Nucleus accumbens (tissue), 56 donors: ENCODE data around the gene ABCA6.
"Not testable (repeated sequence)": the region's sequence is repeated elsewhere in the genome, so short reads cannot be mapped to it uniquely, and the experiment has no call there.

Experiments
- DNase-seq, 56 donors: peaks; one replicate each; lab custom pipeline; 2025; lab: John Stamatoyannopoulos, UW

The ABCA6 gene, protein sequence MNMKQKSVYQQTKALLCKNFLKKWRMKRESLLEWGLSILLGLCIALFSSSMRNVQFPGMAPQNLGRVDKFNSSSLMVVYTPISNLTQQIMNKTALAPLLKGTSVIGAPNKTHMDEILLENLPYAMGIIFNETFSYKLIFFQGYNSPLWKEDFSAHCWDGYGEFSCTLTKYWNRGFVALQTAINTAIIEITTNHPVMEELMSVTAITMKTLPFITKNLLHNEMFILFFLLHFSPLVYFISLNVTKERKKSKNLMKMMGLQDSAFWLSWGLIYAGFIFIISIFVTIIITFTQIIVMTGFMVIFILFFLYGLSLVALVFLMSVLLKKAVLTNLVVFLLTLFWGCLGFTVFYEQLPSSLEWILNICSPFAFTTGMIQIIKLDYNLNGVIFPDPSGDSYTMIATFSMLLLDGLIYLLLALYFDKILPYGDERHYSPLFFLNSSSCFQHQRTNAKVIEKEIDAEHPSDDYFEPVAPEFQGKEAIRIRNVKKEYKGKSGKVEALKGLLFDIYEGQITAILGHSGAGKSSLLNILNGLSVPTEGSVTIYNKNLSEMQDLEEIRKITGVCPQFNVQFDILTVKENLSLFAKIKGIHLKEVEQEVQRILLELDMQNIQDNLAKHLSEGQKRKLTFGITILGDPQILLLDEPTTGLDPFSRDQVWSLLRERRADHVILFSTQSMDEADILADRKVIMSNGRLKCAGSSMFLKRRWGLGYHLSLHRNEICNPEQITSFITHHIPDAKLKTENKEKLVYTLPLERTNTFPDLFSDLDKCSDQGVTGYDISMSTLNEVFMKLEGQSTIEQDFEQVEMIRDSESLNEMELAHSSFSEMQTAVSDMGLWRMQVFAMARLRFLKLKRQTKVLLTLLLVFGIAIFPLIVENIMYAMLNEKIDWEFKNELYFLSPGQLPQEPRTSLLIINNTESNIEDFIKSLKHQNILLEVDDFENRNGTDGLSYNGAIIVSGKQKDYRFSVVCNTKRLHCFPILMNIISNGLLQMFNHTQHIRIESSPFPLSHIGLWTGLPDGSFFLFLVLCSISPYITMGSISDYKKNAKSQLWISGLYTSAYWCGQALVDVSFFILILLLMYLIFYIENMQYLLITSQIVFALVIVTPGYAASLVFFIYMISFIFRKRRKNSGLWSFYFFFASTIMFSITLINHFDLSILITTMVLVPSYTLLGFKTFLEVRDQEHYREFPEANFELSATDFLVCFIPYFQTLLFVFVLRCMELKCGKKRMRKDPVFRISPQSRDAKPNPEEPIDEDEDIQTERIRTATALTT (N-terminal part only)

DNA sequence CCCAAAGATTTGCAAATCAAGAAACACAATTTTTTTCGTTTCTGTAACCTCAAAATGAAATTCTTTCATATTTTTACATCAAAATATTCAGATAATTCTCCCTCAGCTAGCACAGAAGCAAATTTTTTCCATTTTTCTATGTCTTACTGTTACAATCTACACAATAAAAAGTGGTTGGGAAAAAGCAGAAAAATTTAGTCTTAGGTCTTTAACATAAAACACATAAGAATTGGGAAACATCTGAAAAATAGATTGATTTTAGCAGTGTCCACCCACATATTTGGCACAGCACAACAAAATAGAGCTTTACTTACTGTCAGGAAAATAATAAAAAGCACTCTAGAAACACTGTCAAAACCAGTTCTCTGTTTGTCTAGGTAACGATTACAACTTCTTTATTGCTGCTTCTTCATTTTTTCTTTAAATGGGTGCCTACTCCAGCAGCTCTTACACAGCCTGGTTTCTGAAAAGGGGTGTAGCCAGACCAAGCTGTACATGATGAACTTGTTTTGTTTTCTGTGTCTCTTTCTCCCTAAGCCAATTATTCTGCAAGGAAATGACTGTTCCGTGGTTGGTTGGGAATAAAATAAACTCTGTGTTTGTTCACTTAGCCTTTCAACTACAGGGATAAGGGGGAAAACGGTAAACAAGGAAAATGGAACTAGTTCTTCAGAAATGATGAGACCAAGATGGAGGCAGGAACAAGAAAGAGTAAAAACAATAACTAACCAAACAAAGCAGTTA is at the start of gene ABCA6:
ABCA6 (minus strand) TSS at position 465 of the 744 bp plus-strand sequence. CDS start 1,192 bp downstream, outside the sequence.
- no peak for DNase-seq

DNA sequence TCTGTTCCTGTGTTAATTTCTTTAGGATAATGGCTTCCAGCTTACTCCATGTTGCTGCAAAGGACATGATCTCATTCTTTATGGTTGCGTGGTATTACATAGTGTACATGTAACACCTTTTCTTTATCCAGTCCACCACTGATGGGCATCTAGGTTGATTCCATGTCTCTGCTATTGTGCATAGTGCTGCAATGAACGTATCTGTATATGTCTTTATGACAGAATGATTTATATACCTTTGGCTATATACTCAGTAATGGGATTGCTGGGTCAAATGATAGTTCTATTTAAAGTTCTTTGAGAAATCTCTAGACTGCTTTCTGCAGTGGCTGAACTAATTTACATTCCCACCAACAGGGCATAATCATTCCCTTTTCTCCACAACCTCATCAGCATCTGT is 47.1 kb upstream of the ABCA6 start:
- DNase-seq = no peak

DNA sequence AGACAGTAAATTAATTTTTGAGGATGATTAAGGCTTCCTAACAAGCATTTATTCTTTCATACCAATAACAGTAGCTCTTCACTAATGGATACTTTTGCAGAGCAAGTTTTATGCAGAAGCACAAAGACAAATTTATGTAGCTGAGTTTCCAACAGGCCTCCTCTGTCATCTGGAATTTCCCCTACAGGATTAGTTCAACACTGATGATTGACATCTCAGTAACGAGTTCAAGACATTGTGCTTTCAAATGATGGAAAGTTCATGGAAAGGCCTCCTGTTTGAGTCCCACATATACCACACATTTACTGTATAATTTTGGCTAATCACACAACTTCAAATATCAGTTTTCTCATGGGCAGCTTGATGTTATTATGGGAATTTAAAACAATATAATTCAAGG is 46.4 kb upstream of the ABCA6 start:
- DNase-seq = no peak

GRCh38 chr17:69187294-69187693 is 45.6 kb upstream of the ABCA6 start:
- DNase-seq = no peak

GRCh38 chr17:69179227-69179952 is 37.7 kb upstream of the ABCA6 start:
- DNase-seq = no peak

- DNase-seq = no peak
Observed at GRCh38 chr17:69176457-69176795, 34.7 kb upstream of the ABCA6 start.

DNA sequence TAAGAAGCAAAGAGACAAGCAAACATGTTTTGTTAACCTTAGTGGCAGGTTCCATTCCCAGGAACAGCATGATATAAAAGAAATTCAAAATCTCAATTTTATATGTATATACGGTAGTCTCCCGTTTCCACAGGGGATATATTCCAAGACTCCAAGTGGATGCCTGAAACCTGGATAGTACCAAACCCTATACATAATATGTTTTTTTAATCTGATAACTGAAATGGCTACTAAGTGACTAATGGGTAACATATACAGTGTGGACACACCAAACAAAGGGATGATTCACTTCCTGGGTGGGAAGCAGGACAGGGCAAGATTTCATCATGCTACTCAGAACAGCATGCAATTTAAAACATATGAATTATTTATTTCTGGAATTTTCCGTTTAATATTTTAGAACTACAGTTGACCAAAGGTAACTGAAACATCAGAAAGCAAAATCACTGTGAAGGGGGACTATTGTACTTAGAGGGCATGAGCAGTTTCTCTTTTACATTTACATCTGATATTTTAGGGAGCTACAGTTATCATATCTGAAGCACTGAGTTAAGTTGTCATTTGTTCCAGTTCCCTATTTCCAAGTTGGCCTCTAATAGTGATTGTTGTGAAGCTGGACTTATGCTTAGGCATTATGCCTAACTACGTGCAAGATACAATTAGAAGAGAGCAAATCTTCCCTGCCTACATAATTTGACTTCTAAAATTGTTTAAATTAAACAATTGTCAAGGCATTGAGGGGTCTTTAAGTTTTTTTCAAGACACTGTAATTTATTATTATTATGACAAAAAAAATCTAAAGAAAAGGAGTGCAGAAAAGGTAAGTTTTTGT is 34.1 kb upstream of the ABCA6 start:
- DNase-seq = no peak

DNA sequence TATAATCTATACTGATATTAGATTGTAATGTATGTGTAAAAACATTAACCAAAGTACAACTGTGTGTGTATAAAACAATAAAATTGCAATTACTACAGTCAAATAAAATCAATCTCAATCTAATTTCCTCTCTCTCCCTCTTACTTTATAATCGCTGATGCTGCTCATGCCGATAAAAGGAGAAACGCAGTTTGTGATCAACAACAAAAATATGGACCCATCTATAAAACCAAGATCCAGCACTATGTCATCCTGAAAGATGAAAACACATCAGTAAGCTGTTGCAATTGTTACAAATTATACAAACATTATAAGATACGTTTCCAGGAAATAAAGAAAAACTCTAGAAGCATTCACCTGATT is 33.5 kb upstream of the ABCA6 start:
- DNase-seq = no peak

DNA sequence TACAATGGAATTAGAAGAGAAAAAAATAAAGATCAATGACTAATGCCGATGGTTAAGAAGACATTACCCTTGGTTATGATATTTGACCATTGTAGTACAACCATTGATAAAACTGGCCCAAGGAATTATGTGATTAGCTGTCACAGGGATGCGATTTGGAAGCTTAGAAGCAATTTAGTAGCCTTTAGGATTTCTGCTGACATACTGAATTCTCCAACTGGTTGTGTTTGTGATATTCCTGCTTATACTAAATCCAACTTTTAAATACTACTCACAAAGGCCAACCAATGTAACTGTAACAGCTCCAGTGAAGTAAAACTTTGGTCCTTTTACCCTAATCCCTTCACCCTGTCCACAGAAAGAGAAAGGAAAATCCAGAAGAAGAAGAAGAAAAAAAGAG is 31.4 kb upstream of the ABCA6 start:
- no peak for DNase-seq

DNA sequence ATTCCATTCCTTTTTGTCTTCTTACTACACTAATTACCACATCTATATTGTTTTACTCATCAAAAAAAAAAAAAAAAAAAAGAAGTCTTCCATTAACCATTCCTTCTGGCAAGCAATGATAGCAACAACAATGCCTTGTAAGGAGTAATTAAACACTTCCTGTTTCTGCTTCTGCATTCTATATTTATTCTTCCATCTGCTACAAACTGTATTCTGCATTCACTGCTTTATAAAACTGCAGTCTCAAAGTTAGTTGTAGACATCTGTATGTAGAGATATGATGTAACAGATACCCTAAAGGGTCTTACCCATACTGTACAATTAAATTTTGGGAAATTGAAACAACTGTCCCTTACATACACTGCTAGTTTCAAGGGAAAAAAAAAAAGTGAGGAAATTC is 28.7 kb upstream of the ABCA6 start:
- no peak for DNase-seq

DNA sequence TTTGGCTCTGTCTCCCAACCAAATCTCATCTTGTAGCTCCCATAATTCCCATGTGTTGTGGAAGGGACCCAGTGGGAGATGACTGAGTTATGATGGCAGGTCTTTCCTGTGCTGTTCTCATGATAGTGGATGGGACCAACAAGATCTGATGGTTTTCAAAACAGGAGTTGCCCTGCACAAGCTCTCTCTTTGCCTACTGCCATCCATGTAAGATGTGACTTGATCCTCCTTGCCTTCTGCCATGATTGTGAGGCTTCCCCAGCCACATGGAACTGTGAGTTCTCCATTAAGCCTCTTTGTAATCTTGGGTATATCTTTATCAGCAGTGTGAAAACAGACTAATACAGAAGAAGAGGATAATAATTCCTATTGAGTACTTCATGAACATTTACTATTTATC is 26.9 kb upstream of the ABCA6 start:
- not testable (repeated sequence) for DNase-seq

DNA sequence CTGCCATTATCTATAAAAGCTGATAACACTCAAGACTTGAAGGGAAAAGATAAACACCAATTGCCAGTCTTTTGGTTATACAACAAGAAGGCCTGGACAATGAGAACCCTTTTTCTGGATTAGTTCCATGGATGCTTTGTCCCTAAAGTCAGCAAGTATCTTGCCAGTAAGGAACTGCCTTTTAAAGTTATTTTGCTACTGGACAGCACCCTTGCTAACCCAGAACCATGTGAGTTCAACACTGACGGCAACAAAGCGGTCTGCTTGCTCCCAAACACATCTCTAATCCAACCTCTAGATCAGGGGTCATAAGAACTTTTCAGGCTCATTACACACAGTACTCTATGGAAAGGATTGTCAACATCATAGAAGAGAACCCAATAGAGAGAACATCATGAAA is 25.3 kb upstream of the ABCA6 start:
- no peak for DNase-seq

DNA sequence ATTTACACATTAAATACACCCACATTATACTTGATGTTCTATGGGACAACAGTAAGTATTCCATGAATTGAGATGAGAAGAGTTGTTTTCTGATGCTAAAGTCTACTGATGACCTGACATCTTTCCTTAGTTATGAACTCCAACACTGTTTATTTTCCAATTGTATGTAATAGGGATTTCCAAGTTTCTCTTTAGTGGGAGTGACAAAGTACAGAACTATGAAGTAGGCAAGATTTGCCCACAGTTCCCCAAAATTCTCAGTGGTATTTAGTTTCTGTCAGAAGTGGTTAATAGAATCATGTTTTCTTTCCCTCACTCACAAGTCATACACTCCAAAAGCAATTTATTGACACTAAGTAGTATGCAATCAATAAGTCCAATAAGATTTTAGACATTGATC is 22.5 kb upstream of the ABCA6 start:
- DNase-seq = no peak

DNA sequence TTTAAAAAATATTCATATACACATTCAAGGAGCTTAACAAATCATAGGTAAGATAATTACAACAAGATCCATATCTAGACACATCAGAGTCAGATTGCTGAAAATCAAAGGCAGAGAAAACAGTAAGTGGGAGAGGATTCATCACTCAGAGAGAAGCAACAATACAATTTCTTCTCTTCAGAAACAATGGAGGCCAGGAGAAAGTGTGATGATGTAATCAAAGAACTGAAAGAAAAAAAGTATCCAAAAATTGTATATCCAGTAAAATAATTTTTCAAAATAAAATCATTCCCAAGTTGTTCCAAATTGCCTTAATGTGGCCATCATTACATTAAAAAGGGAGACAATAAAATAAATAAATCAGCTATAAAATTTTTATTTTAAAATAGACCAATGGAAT is 17.7 kb upstream of the ABCA6 start:
- DNase-seq = no peak

- no peak for DNase-seq
Observed at GRCh38 chr17:69154267-69154666, 12.6 kb upstream of the ABCA6 start.

DNA sequence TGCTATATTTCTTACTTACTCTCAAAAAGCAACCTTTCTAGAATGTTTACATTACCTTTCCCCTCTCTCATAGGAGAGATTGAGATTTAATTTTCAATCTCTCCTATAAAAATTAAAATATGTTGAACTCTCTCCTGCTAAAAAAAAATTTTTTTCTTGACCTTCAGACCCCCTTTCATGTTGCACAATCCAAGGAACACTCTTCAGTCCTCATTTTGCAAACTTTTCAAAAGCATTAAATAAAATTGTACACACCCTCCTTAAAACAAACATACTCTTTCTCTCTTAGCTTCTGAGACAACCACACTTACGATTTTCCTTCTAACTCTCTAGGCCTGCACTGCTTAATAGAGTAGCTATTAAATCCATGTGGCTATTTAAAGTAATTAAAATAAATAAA is 8.6 kb upstream of the ABCA6 start:
- DNase-seq = no peak

DNA sequence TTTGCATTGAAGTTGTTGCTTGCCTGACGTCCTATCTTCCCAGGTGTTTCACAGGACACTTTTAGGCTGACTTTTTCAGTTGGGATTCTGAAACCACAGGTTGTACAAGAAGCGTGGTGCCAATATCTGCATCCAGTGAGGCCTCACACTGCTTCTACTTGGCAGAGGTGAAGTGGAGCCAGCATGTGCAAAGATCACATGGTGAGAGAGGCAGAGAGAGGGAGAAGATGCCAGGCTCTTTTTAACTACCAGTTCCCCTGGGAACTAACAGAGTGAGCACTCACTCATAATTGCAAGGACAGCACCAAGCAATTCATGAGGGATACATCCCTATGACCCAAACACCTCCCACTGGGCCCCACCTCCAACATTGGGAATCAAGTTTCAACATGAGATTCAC is 5.8 kb upstream of the ABCA6 start:
- DNase-seq = no peak

DNA sequence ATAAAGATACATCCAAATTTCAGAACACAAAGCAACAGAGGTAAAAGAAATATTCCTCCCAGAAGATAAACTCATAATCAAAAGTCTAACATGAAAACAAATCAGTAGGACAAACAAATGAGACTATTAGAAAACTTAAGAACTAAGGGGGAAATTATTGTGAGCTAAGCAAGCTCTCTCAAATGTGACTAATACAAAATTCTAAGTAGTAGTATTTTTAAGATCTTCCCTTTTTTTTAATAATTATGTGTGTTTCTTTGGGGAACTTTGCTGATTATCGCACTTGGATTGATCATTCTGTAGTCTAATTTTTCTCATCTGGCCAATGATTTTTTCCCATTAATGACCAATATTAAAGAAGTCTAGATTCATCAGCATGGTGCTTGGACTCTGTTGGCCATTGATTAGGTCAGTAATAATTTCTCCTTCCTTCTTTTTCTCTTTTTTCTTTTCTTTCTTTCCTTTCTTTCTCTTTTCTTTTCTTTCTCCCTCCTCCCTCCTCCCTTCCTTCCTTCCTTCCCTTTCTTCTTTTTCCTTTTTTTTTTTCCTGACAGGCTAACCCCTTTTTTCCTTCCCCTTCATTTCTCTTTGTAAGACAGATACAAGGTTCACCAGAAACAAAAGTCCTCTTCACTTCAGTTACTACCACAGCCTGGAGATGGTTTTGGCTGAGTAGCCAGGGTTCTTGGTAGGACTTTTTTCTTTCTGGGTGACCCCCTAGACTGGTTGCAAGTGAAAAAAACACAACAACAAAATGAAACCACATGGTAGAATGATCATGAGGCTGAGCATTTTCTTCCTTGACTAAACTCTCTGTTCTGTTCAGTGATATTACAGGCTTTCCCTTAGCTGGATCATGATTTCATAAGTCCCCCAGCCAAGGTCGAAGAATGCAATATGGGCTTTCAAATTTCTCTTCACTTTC is 2.9 kb upstream of the ABCA6 start:
- no peak for DNase-seq
